Measurements from ENCODE around the gene VWC2L. TPM values are rescaled to one million over a fixed set of nuclear protein-coding genes. Genes with fewer than 3 reads are reported as not detected.

VWC2L gene
- total and polyA plus RNA-seq, 2 experiments from 2014 or later: not detected

DNA sequence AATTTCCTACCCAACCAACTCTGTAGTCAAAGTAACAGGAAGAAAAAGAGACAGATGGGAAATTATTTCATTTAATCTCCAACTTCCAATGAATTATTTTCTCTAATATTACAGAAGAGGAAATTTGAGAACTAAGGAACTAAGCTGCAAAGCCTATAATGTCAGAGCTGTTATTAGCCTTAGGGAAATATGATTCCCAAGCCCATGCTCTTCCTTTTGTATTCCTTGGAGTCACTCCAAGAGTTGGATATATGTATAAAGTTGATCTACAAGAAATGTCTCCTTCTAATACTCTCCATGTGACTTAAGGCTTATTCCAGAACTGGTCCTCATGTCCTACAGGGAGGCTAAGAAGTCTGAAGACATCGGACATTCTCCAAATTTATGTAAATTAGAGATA lies 31.6 kb upstream of the VWC2L start (continued):
- TF ChIP-seq, protein P1, sequence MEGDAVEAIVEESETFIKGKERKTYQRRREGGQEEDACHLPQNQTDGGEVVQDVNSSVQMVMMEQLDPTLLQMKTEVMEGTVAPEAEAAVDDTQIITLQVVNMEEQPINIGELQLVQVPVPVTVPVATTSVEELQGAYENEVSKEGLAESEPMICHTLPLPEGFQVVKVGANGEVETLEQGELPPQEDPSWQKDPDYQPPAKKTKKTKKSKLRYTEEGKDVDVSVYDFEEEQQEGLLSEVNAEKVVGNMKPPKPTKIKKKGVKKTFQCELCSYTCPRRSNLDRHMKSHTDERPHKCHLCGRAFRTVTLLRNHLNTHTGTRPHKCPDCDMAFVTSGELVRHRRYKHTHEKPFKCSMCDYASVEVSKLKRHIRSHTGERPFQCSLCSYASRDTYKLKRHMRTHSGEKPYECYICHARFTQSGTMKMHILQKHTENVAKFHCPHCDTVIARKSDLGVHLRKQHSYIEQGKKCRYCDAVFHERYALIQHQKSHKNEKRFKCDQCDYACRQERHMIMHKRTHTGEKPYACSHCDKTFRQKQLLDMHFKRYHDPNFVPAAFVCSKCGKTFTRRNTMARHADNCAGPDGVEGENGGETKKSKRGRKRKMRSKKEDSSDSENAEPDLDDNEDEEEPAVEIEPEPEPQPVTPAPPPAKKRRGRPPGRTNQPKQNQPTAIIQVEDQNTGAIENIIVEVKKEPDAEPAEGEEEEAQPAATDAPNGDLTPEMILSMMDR (conservative IDR thresholded peaks at IDR 0.05; ENCODE audit: low read depth in 2 of 2): no peak
- TF ChIP-seq, protein P2, sequence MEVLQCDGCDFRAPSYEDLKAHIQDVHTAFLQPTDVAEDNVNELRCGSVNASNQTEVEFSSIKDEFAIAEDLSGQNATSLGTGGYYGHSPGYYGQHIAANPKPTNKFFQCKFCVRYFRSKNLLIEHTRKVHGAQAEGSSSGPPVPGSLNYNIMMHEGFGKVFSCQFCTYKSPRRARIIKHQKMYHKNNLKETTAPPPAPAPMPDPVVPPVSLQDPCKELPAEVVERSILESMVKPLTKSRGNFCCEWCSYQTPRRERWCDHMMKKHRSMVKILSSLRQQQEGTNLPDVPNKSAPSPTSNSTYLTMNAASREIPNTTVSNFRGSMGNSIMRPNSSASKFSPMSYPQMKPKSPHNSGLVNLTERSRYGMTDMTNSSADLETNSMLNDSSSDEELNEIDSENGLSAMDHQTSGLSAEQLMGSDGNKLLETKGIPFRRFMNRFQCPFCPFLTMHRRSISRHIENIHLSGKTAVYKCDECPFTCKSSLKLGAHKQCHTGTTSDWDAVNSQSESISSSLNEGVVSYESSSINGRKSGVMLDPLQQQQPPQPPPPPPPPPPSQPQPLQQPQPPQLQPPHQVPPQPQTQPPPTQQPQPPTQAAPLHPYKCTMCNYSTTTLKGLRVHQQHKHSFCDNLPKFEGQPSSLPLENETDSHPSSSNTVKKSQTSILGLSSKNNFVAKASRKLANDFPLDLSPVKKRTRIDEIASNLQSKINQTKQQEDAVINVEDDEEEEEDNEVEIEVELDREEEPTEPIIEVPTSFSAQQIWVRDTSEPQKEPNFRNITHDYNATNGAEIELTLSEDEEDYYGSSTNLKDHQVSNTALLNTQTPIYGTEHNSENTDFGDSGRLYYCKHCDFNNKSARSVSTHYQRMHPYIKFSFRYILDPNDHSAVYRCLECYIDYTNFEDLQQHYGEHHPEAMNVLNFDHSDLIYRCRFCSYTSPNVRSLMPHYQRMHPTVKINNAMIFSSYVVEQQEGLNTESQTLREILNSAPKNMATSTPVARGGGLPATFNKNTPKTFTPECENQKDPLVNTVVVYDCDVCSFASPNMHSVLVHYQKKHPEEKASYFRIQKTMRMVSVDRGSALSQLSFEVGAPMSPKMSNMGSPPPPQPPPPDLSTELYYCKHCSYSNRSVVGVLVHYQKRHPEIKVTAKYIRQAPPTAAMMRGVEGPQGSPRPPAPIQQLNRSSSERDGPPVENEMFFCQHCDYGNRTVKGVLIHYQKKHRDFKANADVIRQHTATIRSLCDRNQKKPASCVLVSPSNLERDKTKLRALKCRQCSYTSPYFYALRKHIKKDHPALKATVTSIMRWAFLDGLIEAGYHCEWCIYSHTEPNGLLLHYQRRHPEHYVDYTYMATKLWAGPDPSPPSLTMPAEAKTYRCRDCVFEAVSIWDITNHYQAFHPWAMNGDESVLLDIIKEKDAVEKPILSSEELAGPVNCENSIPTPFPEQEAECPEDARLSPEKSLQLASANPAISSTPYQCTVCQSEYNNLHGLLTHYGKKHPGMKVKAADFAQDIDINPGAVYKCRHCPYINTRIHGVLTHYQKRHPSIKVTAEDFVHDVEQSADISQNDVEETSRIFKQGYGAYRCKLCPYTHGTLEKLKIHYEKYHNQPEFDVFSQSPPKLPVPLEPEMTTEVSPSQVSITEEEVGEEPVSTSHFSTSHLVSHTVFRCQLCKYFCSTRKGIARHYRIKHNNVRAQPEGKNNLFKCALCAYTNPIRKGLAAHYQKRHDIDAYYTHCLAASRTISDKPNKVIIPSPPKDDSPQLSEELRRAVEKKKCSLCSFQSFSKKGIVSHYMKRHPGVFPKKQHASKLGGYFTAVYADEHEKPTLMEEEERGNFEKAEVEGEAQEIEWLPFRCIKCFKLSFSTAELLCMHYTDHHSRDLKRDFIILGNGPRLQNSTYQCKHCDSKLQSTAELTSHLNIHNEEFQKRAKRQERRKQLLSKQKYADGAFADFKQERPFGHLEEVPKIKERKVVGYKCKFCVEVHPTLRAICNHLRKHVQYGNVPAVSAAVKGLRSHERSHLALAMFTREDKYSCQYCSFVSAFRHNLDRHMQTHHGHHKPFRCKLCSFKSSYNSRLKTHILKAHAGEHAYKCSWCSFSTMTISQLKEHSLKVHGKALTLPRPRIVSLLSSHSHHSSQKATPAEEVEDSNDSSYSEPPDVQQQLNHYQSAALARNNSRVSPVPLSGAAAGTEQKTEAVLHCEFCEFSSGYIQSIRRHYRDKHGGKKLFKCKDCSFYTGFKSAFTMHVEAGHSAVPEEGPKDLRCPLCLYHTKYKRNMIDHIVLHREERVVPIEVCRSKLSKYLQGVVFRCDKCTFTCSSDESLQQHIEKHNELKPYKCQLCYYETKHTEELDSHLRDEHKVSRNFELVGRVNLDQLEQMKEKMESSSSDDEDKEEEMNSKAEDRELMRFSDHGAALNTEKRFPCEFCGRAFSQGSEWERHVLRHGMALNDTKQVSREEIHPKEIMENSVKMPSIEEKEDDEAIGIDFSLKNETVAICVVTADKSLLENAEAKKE (CRISPR knock-in tag; IDR thresholded peaks at IDR 0.05): no peak
- TF ChIP-seq CREB1 (CRISPR knock-in tag; IDR thresholded peaks at IDR 0.05; ENCODE audit: low read depth): no peak
- no peak for TF ChIP-seq ZNF331 (CRISPR knock-in tag; IDR thresholded peaks at IDR 0.05; ENCODE audit: low read depth)
- no peak for TF ChIP-seq ZNF114 (CRISPR knock-in tag; IDR thresholded peaks at IDR 0.05)
- no peak for TF ChIP-seq STAT1 (IDR thresholded peaks at IDR 0.05; ENCODE audit: unreplicated experiment)
- TF ChIP-seq EZH2 (IDR thresholded peaks at IDR 0.05; ENCODE audit: low read depth, unreplicated experiment): no peak
- TF ChIP-seq JUNB (IDR thresholded peaks at IDR 0.05; ENCODE audit: unreplicated experiment): no peak

DNA sequence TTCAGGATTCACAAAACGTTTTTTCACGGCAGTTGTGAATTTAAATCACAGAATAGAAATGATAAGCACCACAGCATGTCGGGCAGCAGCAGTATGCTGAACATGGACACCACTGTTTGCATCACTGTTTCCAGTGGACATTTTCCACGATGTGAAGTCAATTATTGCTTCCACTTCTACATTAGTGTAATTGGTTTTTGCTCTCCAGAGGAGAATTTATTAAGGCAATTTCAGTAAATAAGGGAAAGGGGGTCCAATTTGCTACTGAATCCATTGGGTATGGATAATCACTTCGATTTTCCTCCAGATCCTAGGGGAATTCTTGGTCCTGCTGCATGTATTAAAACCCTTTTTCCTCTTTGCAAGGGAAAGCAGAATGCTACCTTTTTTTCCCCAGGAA lies 30.2 kb upstream of the VWC2L start:
- DNase-seq (ENCODE audit: low spot score): no peak
- no peak overlapping the region for H3K4me3 ChIP-seq
- Mint-ChIP-seq H3K27ac (no peak overlapping the region), H3K9me3 (no peaks in the 10 kb centered on the region), H3K36me3 (ENCODE audit: low read depth) (no peaks in the 10 kb centered on the region), H3K4me3 (no peak overlapping the region), H3K4me1 (0 out of 3 replicates have a peak, but pooled peaks cover 3% of the 10 kb centered on the region), H3K27me3 (ENCODE audit: insufficient read depth, low read depth, poor library complexity) (no peaks in the 10 kb centered on the region)
- H3K27me3 ChIP-seq (ENCODE audit: insufficient read depth): no peaks in the 10 kb centered on the region
- no peaks in the 10 kb centered on the region; the same call in none of the 2 replicates for H3K9me2 ChIP-seq (ENCODE audit: insufficient read depth)
- TF ChIP-seq JUNB (IDR thresholded peaks at IDR 0.05; ENCODE audit: unreplicated experiment) (no peak), CREB1 (CRISPR knock-in tag; IDR thresholded peaks at IDR 0.05; ENCODE audit: low read depth) (no peak), STAT1 (IDR thresholded peaks at IDR 0.05; ENCODE audit: unreplicated experiment) (no peak)
- TF ChIP-seq, protein P3, sequence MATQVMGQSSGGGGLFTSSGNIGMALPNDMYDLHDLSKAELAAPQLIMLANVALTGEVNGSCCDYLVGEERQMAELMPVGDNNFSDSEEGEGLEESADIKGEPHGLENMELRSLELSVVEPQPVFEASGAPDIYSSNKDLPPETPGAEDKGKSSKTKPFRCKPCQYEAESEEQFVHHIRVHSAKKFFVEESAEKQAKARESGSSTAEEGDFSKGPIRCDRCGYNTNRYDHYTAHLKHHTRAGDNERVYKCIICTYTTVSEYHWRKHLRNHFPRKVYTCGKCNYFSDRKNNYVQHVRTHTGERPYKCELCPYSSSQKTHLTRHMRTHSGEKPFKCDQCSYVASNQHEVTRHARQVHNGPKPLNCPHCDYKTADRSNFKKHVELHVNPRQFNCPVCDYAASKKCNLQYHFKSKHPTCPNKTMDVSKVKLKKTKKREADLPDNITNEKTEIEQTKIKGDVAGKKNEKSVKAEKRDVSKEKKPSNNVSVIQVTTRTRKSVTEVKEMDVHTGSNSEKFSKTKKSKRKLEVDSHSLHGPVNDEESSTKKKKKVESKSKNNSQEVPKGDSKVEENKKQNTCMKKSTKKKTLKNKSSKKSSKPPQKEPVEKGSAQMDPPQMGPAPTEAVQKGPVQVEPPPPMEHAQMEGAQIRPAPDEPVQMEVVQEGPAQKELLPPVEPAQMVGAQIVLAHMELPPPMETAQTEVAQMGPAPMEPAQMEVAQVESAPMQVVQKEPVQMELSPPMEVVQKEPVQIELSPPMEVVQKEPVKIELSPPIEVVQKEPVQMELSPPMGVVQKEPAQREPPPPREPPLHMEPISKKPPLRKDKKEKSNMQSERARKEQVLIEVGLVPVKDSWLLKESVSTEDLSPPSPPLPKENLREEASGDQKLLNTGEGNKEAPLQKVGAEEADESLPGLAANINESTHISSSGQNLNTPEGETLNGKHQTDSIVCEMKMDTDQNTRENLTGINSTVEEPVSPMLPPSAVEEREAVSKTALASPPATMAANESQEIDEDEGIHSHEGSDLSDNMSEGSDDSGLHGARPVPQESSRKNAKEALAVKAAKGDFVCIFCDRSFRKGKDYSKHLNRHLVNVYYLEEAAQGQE (IDR thresholded peaks at IDR 0.05; ENCODE audit: unreplicated experiment): no peak
- H3K27ac ChIP-seq (ENCODE audit: low read depth): no peak overlapping the region
- ATAC-seq: no peak
- no peaks in the 10 kb centered on the region for H3F3A ChIP-seq (replicated peaks; ENCODE audit: low read depth)
- no peaks in the 10 kb centered on the region for H3K36me3 ChIP-seq (ENCODE audit: insufficient read depth)
- H2AFZ ChIP-seq: no peak overlapping the region
- no peaks in the 10 kb centered on the region for H4K20me1 ChIP-seq (replicated peaks; ENCODE audit: insufficient read depth)
- no peak overlapping the region for H3K4me2 ChIP-seq
- no peaks in the 10 kb centered on the region for H3K4me1 ChIP-seq (ENCODE audit: insufficient read depth)
- no peaks in the 10 kb centered on the region for H3K79me2 ChIP-seq (replicated peaks; ENCODE audit: insufficient read depth)

Measured in GM23338 (cell line).